Astrocyte (in vitro differentiated cells and primary cell): ENCODE data around the gene TRPC5OS. TPM values are rescaled to one million over a fixed set of nuclear protein-coding genes. Genes with fewer than 3 reads are reported as not detected.

Experiments
- DNase-seq: peaks from one replicate; pipeline ENCODE4 v3.0.0-alpha.2; 2010; ENCODE audit warnings: low read depth
- FAIRE-seq: peaks from 2 replicates; lab custom pipeline; 2011; peaks lifted over from hg19 to GRCh38; lab: Jason Lieb, UNC
- H2AFZ ChIP-seq: 2 replicates; pipeline ENCODE4 v1.6.0; 2012; ENCODE audit warnings: low read depth, low read length, inconsistent platforms
- H3K27ac ChIP-seq: 2 replicates; pipeline ENCODE4 v1.5.1; 2011; ENCODE audit warnings: low read depth, low read length, inconsistent platforms
- H3K27me3 ChIP-seq: 2 replicates; pipeline ENCODE4 v1.6.0; 2011; ENCODE audit warnings: low read length, inconsistent platforms; ENCODE audit not compliant: insufficient read depth
- H3K36me3 ChIP-seq: 2 replicates; pipeline ENCODE4 v1.5.1; 2011; ENCODE audit warnings: low read length, inconsistent platforms; ENCODE audit not compliant: insufficient read depth
- H3K4me1 ChIP-seq: 2 replicates; pipeline ENCODE4 v1.5.1; 2011; ENCODE audit warnings: low read length, inconsistent platforms; ENCODE audit not compliant: insufficient read depth
- H3K4me2 ChIP-seq: 2 replicates; pipeline ENCODE4 v1.6.0; 2012; ENCODE audit warnings: low read length, inconsistent platforms
- H3K4me3 ChIP-seq: 2 replicates; pipeline ENCODE4 v1.5.1; 2011; ENCODE audit warnings: low read depth, mild to moderate bottlenecking, low read length, inconsistent platforms; ENCODE audit not compliant: insufficient read depth
- H3K79me2 ChIP-seq: 2 replicates; pipeline ENCODE4 v1.6.0; 2012; ENCODE audit warnings: mild to moderate bottlenecking, low read length, inconsistent platforms; ENCODE audit not compliant: insufficient read depth
- H3K9ac ChIP-seq: 2 replicates; pipeline ENCODE4 v1.6.0; 2012; ENCODE audit warnings: mild to moderate bottlenecking, low read length, inconsistent platforms
- H3K9me3 ChIP-seq: 2 replicates; pipeline ENCODE4 v1.5.1; 2012; ENCODE audit warnings: low read depth, mild to moderate bottlenecking, low read length, inconsistent platforms; ENCODE audit not compliant: insufficient read depth
- H4K20me1 ChIP-seq: 2 replicates; pipeline ENCODE4 v1.6.0; 2012; ENCODE audit warnings: low read length, inconsistent platforms; ENCODE audit not compliant: insufficient read depth
- H3K27ac Mint-ChIP-seq: one replicate; pipeline ENCODE4 v1.8.0; 2021; ENCODE audit warnings: mild to moderate bottlenecking, mixed read lengths; ENCODE audit not compliant: unreplicated experiment
- H3K27me3 Mint-ChIP-seq: one replicate; pipeline ENCODE4 v1.8.0; 2021; ENCODE audit warnings: low read depth, mixed read lengths; ENCODE audit not compliant: unreplicated experiment
- H3K36me3 Mint-ChIP-seq: one replicate; pipeline ENCODE4 v1.8.0; 2021; ENCODE audit warnings: low read depth, mixed read lengths; ENCODE audit not compliant: unreplicated experiment
- H3K4me1 Mint-ChIP-seq: one replicate; pipeline ENCODE4 v1.8.0; 2021; ENCODE audit warnings: low read depth, mixed read lengths; ENCODE audit not compliant: unreplicated experiment
- H3K4me3 Mint-ChIP-seq: one replicate; pipeline ENCODE4 v1.8.0; 2021; ENCODE audit warnings: mild to moderate bottlenecking, moderate library complexity, mixed read lengths; ENCODE audit not compliant: unreplicated experiment
- H3K9me3 Mint-ChIP-seq: one replicate; pipeline ENCODE4 v1.8.0; 2021; ENCODE audit warnings: mild to moderate bottlenecking, mixed read lengths; ENCODE audit not compliant: unreplicated experiment
- EZH2 ChIP-seq: IDR thresholded peaks from 2 replicates; pipeline ENCODE4 v1.6.1; 2012; ENCODE audit warnings: mild to moderate bottlenecking, low read length, inconsistent platforms; ENCODE audit not compliant: insufficient read depth
- total RNA-seq: library from RNA; stranded (reverse); gene quantifications from 2 replicates; pipeline ENCODE4 v1.2.1, GENCODE V29; 2021
- TF ChIP-seq, protein P1 (sequence below): IDR thresholded peaks from 2 replicates; pipeline ENCODE4 v1.5.1; 2011; ENCODE audit warnings: low read depth, mild to moderate bottlenecking, inconsistent platforms, low read length, moderate library complexity; ENCODE audit not compliant: insufficient read depth

Gene TRPC5OS
- total RNA-seq, 1 donor from 2014 or later, result not detected

DNA sequence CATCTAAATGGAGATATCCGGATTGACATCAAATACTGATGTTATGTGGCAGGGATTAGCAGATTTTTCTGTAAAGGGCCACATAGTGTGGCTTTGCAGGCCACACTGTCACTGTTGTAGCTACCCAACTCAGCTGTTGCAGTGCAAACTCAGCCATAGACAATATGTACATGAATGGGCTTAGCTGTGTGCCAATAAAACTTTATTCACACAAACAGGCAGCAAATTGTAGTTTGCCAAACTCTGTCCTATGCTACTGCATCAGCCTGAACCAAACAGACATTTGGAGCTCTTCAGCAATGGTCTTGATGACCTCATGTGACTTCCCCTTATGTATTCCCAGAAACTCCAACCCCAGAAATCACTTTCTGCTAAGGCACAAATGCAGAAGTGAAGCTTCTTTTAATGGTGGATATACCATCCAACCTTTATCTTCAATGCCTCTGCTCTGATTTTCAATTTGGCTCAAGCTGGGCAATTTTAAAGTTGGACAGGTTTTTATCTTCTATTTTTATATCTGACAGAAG lies 18.4 kb upstream of the TRPC5OS start:
- Histone ChIP-seq H3K36me3 (no peaks in the 10 kb centered on the region), H2AFZ (no peak overlapping the region), H3K79me2 (no peaks in the 10 kb centered on the region), H4K20me1 (no peaks in the 10 kb centered on the region), H3K4me3 (no peak overlapping the region), H3K27ac (no peak overlapping the region), H3K27me3 (no peaks in the 10 kb centered on the region), H3K9ac (no peak overlapping the region), H3K4me2 (no peak overlapping the region), H3K4me1 (no peaks in the 10 kb centered on the region), H3K9me3 (no peaks in the 10 kb centered on the region)
- no peaks in the 10 kb centered on the region for H3K36me3 Mint-ChIP-seq
- DNase-seq (no peak), FAIRE-seq (peak; percentile 64)
- H3K9me3 Mint-ChIP-seq, result no peaks in the 10 kb centered on the region
- no peak overlapping the region for H3K27ac Mint-ChIP-seq
- no peak overlapping the region for H3K4me3 Mint-ChIP-seq
- TF ChIP-seq, protein P1, sequence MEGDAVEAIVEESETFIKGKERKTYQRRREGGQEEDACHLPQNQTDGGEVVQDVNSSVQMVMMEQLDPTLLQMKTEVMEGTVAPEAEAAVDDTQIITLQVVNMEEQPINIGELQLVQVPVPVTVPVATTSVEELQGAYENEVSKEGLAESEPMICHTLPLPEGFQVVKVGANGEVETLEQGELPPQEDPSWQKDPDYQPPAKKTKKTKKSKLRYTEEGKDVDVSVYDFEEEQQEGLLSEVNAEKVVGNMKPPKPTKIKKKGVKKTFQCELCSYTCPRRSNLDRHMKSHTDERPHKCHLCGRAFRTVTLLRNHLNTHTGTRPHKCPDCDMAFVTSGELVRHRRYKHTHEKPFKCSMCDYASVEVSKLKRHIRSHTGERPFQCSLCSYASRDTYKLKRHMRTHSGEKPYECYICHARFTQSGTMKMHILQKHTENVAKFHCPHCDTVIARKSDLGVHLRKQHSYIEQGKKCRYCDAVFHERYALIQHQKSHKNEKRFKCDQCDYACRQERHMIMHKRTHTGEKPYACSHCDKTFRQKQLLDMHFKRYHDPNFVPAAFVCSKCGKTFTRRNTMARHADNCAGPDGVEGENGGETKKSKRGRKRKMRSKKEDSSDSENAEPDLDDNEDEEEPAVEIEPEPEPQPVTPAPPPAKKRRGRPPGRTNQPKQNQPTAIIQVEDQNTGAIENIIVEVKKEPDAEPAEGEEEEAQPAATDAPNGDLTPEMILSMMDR, result no peak
- TF ChIP-seq EZH2, result no peak
- H3K4me1 Mint-ChIP-seq, result no peaks in the 10 kb centered on the region
- H3K27me3 Mint-ChIP-seq, result peaks cover 3% of the 10 kb centered on the region

DNA sequence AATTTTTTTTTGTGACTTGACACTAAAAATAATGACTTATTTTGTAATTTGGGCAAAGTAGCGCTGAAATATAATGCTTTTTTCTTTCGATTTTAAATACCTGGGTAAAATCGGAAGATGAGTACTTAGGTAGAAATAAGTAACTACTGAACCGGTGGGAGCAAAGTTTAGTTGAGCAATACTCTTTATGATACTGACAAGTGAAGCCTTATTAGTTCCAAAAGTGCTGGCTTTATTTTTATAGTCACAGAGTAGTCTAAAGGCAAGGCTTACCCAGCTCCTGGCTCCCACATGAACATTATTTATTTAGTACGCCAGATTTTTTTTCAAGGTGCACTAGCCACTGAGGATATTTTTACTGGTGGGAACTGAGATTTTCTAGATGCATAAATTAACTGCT lies 14.4 kb upstream of the TRPC5OS start:
- Histone ChIP-seq H3K9ac (no peak overlapping the region), H3K4me2 (no peak overlapping the region), H3K79me2 (no peaks in the 10 kb centered on the region), H2AFZ (no peak overlapping the region), H3K36me3 (no peaks in the 10 kb centered on the region), H3K9me3 (no peaks in the 10 kb centered on the region), H3K27ac (no peak overlapping the region), H3K27me3 (no peaks in the 10 kb centered on the region), H3K4me3 (no peak overlapping the region), H4K20me1 (no peaks in the 10 kb centered on the region), H3K4me1 (no peaks in the 10 kb centered on the region)
- Mint-ChIP-seq H3K9me3 (no peaks in the 10 kb centered on the region), H3K4me3 (no peak overlapping the region), H3K4me1 (no peaks in the 10 kb centered on the region), H3K27me3 (peaks cover 3% of the 10 kb centered on the region), H3K27ac (no peak overlapping the region), H3K36me3 (no peaks in the 10 kb centered on the region)
- DNase-seq, result no peak
- no peak for FAIRE-seq
- TF ChIP-seq, protein P1, result no peak
- TF ChIP-seq EZH2, result no peak

DNA sequence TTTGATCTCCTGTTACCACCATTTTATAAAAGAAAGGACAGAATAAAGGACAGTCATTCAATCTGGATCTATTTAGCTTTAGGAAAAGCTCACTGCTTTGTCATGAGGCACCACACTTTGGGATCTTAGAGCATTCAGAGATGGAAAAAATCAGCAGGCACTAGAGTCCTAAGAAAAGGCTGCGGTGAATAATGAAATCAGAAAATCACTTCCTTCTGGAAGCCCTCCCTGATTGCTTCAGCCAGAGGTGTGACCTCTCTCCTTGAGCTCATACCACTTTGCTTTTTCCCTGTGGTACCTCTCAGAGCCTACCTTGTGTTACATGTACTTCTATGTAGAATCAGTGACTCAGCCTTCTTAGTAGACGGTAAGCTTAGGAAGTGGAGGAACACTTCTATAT lies 8.7 kb upstream of the TRPC5OS start:
- Mint-ChIP-seq H3K36me3 (no peaks in the 10 kb centered on the region), H3K4me1 (peaks cover 8% of the 10 kb centered on the region), H3K27ac (no peak overlapping the region), H3K4me3 (no peak overlapping the region), H3K9me3 (no peaks in the 10 kb centered on the region), H3K27me3 (no peaks in the 10 kb centered on the region)
- Histone ChIP-seq H3K27me3 (no peaks in the 10 kb centered on the region), H3K9ac (no peak overlapping the region), H3K9me3 (no peaks in the 10 kb centered on the region), H2AFZ (no peak overlapping the region), H4K20me1 (no peaks in the 10 kb centered on the region), H3K27ac (no peak overlapping the region), H3K4me1 (peaks cover 3% of the 10 kb centered on the region), H3K4me3 (no peak overlapping the region), H3K36me3 (no peaks in the 10 kb centered on the region), H3K79me2 (no peaks in the 10 kb centered on the region), H3K4me2 (no peak overlapping the region)
- DNase-seq (no peak), FAIRE-seq (peak; percentile 32)
- TF ChIP-seq, protein P1, result no peak
- no peak for TF ChIP-seq EZH2
